T follicular helper cell (primary cell): ENCODE measurements around the gene RTL5.
"Not testable (repeated sequence)": the region's sequence is repeated elsewhere in the genome, so short reads cannot be mapped to it uniquely, and the experiment has no call there.

Experiments used
- DNase-seq: peaks from one replicate; pipeline ENCODE4 v3.0.0-alpha.2; 2020; ENCODE audit warnings: low read depth
- total RNA-seq, 2 experiments: gene quantifications; one replicate each; lab custom pipeline; 2026; lab: John Stamatoyannopoulos, UW

The RTL5 gene
- 1.8 to 15.1 reads per million in 2 experiments for total RNA-seq

- DNase-seq = peak; percentile 21
Measured at GRCh38 chrX:72131317-72132294, at the start of gene RTL5. TSS of gene RTL5 (minus strand) at chrX:72131915.

GRCh38 chrX:72180539-72180938, 48.8 kb upstream of the RTL5 start:
- DNase-seq = no peak

GRCh38 chrX:72176981-72177380, 45.3 kb upstream of the RTL5 start:
- no peak for DNase-seq

GRCh38 chrX:72176289-72176688, 44.6 kb upstream of the RTL5 start:
- not testable (repeated sequence) for DNase-seq

- peak; percentile 14 for DNase-seq
Measured at GRCh38 chrX:72169008-72169728, 37.5 kb upstream of the RTL5 start.

GRCh38 chrX:72165551-72165950, 33.8 kb upstream of the RTL5 start:
- no peak for DNase-seq

GRCh38 chrX:72159769-72160168, 28.1 kb upstream of the RTL5 start:
- DNase-seq = no peak

GRCh38 chrX:72158773-72159172, 27.1 kb upstream of the RTL5 start:
- no peak for DNase-seq

- no peak for DNase-seq
Measured at GRCh38 chrX:72146527-72146926, 14.8 kb upstream of the RTL5 start.

GRCh38 chrX:72145181-72145580, 13.5 kb upstream of the RTL5 start:
- no peak for DNase-seq

GRCh38 chrX:72143609-72143907, 11.8 kb upstream of the RTL5 start:
- no peak for DNase-seq

GRCh38 chrX:72142794-72143608, 11.3 kb upstream of the RTL5 start:
- no peak for DNase-seq

- no peak for DNase-seq
Measured at GRCh38 chrX:72142094-72142793, 10.5 kb upstream of the RTL5 start.

- no peak for DNase-seq
Measured at GRCh38 chrX:72141372-72142004, 9.8 kb upstream of the RTL5 start.

GRCh38 chrX:72139538-72139937, 7.8 kb upstream of the RTL5 start:
- no peak for DNase-seq

GRCh38 chrX:72137846-72138495, 6.3 kb upstream of the RTL5 start:
- no peak for DNase-seq

GRCh38 chrX:72133851-72134546, 2.3 kb upstream of the RTL5 start:
- DNase-seq = no peak

GRCh38 chrX:72132456-72132855, 741 bp upstream of the RTL5 start:
- DNase-seq = no peak

GRCh38 chrX:72130762-72131250, 909 bp downstream of the RTL5 start:
- DNase-seq = no peak
